Stimulated activated CD4-positive, alpha-beta T cell treated with anti-CD3 and anti-CD28 coated beads, Interleukin-2, amount 100 ng/mL, for 4 hours (primary cell): ENCODE measurements around the gene PSD4.

Experiments
- DNase-seq: peaks from one replicate; pipeline ENCODE4 v3.0.0-alpha.2; 2020; ENCODE audit warnings: low read depth

The PSD4 gene

GRCh38 chr2:113142290-113142689 is 31.5 kb upstream of the PSD4 start:
- no peak for DNase-seq

- no peak for DNase-seq
Measured at GRCh38 chr2:113144259-113144658, 29.5 kb upstream of the PSD4 start.

GRCh38 chr2:113148606-113149552 is 24.9 kb upstream of the PSD4 start:
- no peak for DNase-seq

- no peak for DNase-seq
Measured at GRCh38 chr2:113149553-113150257, 24.1 kb upstream of the PSD4 start.

- no peak for DNase-seq
Measured at GRCh38 chr2:113150258-113150601, 23.5 kb upstream of the PSD4 start.

GRCh38 chr2:113155331-113155730 is 18.4 kb upstream of the PSD4 start:
- no peak for DNase-seq

GRCh38 chr2:113156278-113157117 is 17.3 kb upstream of the PSD4 start:
- no peak for DNase-seq

- DNase-seq: no peak
Measured at GRCh38 chr2:113157118-113157896, 16.5 kb upstream of the PSD4 start.

GRCh38 chr2:113157897-113158753 is 15.6 kb upstream of the PSD4 start:
- no peak for DNase-seq

GRCh38 chr2:113158884-113159553 is 14.8 kb upstream of the PSD4 start:
- no peak for DNase-seq

GRCh38 chr2:113160248-113160647 is 13.5 kb upstream of the PSD4 start:
- no peak for DNase-seq

GRCh38 chr2:113160962-113161361 is 12.8 kb upstream of the PSD4 start:
- no peak for DNase-seq

- DNase-seq: no peak
Measured at GRCh38 chr2:113162173-113162572, 11.6 kb upstream of the PSD4 start.

- DNase-seq: no peak
Measured at GRCh38 chr2:113162869-113163268, 10.9 kb upstream of the PSD4 start.

GRCh38 chr2:113164215-113164929 is 9.4 kb upstream of the PSD4 start:
- DNase-seq: no peak

- no peak for DNase-seq
Measured at GRCh38 chr2:113164930-113165585, 8.7 kb upstream of the PSD4 start.

- DNase-seq: no peak
Measured at GRCh38 chr2:113166187-113166645, 7.6 kb upstream of the PSD4 start.

- DNase-seq: no peak
Measured at GRCh38 chr2:113167115-113167932, 6.4 kb upstream of the PSD4 start.
